Measurements from ENCODE around the gene OVOL1. TPM values are rescaled to one million over a fixed set of nuclear protein-coding genes. Genes with fewer than 3 reads are reported as not detected.

OVOL1 gene
- total and polyA plus RNA-seq, 2 of the 8 experiments (the other 6 are each of a cell fraction or from before 2014, with no cell fraction given): 2.6 to 3.4 TPM

- TF ChIP-seq, protein P1, sequence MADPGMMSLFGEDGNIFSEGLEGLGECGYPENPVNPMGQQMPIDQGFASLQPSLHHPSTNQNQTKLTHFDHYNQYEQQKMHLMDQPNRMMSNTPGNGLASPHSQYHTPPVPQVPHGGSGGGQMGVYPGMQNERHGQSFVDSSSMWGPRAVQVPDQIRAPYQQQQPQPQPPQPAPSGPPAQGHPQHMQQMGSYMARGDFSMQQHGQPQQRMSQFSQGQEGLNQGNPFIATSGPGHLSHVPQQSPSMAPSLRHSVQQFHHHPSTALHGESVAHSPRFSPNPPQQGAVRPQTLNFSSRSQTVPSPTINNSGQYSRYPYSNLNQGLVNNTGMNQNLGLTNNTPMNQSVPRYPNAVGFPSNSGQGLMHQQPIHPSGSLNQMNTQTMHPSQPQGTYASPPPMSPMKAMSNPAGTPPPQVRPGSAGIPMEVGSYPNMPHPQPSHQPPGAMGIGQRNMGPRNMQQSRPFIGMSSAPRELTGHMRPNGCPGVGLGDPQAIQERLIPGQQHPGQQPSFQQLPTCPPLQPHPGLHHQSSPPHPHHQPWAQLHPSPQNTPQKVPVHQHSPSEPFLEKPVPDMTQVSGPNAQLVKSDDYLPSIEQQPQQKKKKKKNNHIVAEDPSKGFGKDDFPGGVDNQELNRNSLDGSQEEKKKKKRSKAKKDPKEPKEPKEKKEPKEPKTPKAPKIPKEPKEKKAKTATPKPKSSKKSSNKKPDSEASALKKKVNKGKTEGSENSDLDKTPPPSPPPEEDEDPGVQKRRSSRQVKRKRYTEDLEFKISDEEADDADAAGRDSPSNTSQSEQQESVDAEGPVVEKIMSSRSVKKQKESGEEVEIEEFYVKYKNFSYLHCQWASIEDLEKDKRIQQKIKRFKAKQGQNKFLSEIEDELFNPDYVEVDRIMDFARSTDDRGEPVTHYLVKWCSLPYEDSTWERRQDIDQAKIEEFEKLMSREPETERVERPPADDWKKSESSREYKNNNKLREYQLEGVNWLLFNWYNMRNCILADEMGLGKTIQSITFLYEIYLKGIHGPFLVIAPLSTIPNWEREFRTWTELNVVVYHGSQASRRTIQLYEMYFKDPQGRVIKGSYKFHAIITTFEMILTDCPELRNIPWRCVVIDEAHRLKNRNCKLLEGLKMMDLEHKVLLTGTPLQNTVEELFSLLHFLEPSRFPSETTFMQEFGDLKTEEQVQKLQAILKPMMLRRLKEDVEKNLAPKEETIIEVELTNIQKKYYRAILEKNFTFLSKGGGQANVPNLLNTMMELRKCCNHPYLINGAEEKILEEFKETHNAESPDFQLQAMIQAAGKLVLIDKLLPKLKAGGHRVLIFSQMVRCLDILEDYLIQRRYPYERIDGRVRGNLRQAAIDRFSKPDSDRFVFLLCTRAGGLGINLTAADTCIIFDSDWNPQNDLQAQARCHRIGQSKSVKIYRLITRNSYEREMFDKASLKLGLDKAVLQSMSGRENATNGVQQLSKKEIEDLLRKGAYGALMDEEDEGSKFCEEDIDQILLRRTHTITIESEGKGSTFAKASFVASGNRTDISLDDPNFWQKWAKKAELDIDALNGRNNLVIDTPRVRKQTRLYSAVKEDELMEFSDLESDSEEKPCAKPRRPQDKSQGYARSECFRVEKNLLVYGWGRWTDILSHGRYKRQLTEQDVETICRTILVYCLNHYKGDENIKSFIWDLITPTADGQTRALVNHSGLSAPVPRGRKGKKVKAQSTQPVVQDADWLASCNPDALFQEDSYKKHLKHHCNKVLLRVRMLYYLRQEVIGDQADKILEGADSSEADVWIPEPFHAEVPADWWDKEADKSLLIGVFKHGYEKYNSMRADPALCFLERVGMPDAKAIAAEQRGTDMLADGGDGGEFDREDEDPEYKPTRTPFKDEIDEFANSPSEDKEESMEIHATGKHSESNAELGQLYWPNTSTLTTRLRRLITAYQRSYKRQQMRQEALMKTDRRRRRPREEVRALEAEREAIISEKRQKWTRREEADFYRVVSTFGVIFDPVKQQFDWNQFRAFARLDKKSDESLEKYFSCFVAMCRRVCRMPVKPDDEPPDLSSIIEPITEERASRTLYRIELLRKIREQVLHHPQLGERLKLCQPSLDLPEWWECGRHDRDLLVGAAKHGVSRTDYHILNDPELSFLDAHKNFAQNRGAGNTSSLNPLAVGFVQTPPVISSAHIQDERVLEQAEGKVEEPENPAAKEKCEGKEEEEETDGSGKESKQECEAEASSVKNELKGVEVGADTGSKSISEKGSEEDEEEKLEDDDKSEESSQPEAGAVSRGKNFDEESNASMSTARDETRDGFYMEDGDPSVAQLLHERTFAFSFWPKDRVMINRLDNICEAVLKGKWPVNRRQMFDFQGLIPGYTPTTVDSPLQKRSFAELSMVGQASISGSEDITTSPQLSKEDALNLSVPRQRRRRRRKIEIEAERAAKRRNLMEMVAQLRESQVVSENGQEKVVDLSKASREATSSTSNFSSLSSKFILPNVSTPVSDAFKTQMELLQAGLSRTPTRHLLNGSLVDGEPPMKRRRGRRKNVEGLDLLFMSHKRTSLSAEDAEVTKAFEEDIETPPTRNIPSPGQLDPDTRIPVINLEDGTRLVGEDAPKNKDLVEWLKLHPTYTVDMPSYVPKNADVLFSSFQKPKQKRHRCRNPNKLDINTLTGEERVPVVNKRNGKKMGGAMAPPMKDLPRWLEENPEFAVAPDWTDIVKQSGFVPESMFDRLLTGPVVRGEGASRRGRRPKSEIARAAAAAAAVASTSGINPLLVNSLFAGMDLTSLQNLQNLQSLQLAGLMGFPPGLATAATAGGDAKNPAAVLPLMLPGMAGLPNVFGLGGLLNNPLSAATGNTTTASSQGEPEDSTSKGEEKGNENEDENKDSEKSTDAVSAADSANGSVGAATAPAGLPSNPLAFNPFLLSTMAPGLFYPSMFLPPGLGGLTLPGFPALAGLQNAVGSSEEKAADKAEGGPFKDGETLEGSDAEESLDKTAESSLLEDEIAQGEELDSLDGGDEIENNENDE (IDR thresholded peaks at IDR 0.05; ENCODE audit: insufficient replicate concordance, low read length): no peak
- TF ChIP-seq CBX8 (IDR thresholded peaks at IDR 0.05; ENCODE audit: borderline replicate concordance, low read depth, low read length) (no peak), NANOG (IDR thresholded peaks at IDR 0.05; ENCODE audit: insufficient read depth, low read depth, low read length, poor library complexity, severe bottlenecking) (no peak), ATF3 (IDR thresholded peaks at IDR 0.05; ENCODE audit: insufficient read depth, low read depth, low read length) (no peak), TAF7 (optimal IDR thresholded peaks at IDR 0.05; ENCODE audit: borderline replicate concordance, low read depth, low read length) (no peak), HDAC2 (IDR thresholded peaks at IDR 0.05; ENCODE audit: borderline replicate concordance in 1 of 2, low read depth in 2 of 2, low read length in 2 of 2) (no peak), BACH1 (IDR thresholded peaks at IDR 0.05; ENCODE audit: low read length) (no peak), PHF8 (conservative IDR thresholded peaks at IDR 0.05; ENCODE audit: low read depth, low read length) (no peak), ZNF274 (IDR thresholded peaks at IDR 0.05; ENCODE audit: borderline replicate concordance, extremely low read depth, low read length) (no peak), GABPA (IDR thresholded peaks at IDR 0.05; ENCODE audit: borderline replicate concordance, insufficient read depth, low read length) (no peak)
Measured at GRCh38 chr11:65739022-65739421, 47.8 kb upstream of the OVOL1 start (continued).
